GM12878 (cell line): ENCODE results near the gene PNPLA3. TPM values are rescaled to one million over a fixed set of nuclear protein-coding genes. Genes with fewer than 3 reads are reported as not detected.

ENCODE experiments used
- ATAC-seq: fragments of 200-7000 bp; cut with Tn5 transposase; 3 replicates; pipeline ENCODE4 v1.9.1; 2020; ENCODE audit warnings: mild to moderate bottlenecking, moderate library complexity
- BruUV-seq: library from RNA; stranded (reverse); fragments of 400-500 nt; replicated peaks from 2 replicates; lab custom pipeline; 2021; lab: Mats Ljungman, UMichigan
- CTCF ChIA-PET: fragments of 300-600 bp; sonication (Branson Sonifier 250); formaldehyde crosslinking; extraction: SDS; loops from one replicate; lab custom pipeline; 2021; ENCODE audit warnings: inconsistent platforms; lab: Yijun Ruan, JAX
- POLR2A ChIA-PET: fragments of 350-600 bp; formaldehyde crosslinking; extraction: SDS; loops from one replicate; lab custom pipeline; 2021; ENCODE audit warnings: inconsistent platforms; lab: Charles Lee
- RAD21 ChIA-PET: fragments of 300-600 bp; sonication (Branson Sonifier 250); formaldehyde crosslinking; loops from one replicate; lab custom pipeline; 2023; ENCODE audit warnings: antibody characterized with exemption; ENCODE audit not compliant: unreplicated experiment; lab: Charles Lee
- SMC1A ChIA-PET: fragments of 300-600 bp; sonication (Branson Sonifier 250); formaldehyde crosslinking; loops from one replicate; lab custom pipeline; 2023; ENCODE audit not compliant: unreplicated experiment, uncharacterized antibody; lab: Charles Lee
- DNase-seq: peaks from one replicate; pipeline ENCODE4 v3.0.0-alpha.2; 2011; ENCODE audit warnings: low read depth, low spot score
- FAIRE-seq: peaks from 3 replicates; lab custom pipeline; 2011; peaks lifted over from hg19 to GRCh38; lab: Jason Lieb, UNC
- H2AFZ ChIP-seq: 2 replicates; pipeline ENCODE4 v1.6.0; 2011; ENCODE audit warnings: low read depth, low read length, control low read depth; ENCODE audit not compliant: control insufficient read depth
- H3K27ac ChIP-seq: 2 replicates; pipeline ENCODE4 v1.5.1; 2011; ENCODE audit warnings: control low read depth; ENCODE audit not compliant: control insufficient read depth, insufficient read depth
- H3K27me3 ChIP-seq, 2 experiments: replicated peaks in 1 of 2; 2 replicates each; pipeline versions ENCODE4 v1.6.0 to v1.6.1; 2011; ENCODE audit warnings: low read length in 1 of 2; ENCODE audit not compliant: control insufficient read depth in 2 of 2, insufficient read depth in 2 of 2
- H3K36me3 ChIP-seq, 2 experiments: 2 replicates each; pipeline ENCODE4 v1.5.1; 2011; ENCODE audit warnings: low read length in 1 of 2; ENCODE audit not compliant: control insufficient read depth in 2 of 2, insufficient read depth in 2 of 2
- H3K4me1 ChIP-seq: 2 replicates; pipeline ENCODE4 v1.6.1; 2011; ENCODE audit warnings: mild to moderate bottlenecking, low read length, moderate library complexity, mixed read lengths; ENCODE audit not compliant: control insufficient read depth, insufficient read depth
- H3K4me2 ChIP-seq: 2 replicates; pipeline ENCODE4 v1.6.0; 2011; ENCODE audit warnings: control low read depth; ENCODE audit not compliant: control insufficient read depth, insufficient read depth
- H3K4me3 ChIP-seq: fragments of 200-600 bp; sonication (generic); 2 replicates; pipeline ENCODE4 v1.5.1; 2016
- H3K79me2 ChIP-seq: 2 replicates; pipeline ENCODE4 v1.6.0; 2011; ENCODE audit warnings: low read length; ENCODE audit not compliant: control insufficient read depth, insufficient read depth
- H3K9ac ChIP-seq: 2 replicates; pipeline ENCODE4 v1.8.0; 2011; ENCODE audit warnings: low read length, control low read depth, mixed read lengths; ENCODE audit not compliant: control insufficient read depth, insufficient read depth
- H3K9me3 ChIP-seq: replicated peaks from 3 replicates; pipeline ENCODE4 v1.5.1; 2011; ENCODE audit warnings: mild to moderate bottlenecking, low read length; ENCODE audit not compliant: control insufficient read depth, insufficient read depth
- H4K20me1 ChIP-seq: 2 replicates; pipeline ENCODE4 v1.6.0; 2011; ENCODE audit not compliant: control insufficient read depth, insufficient read depth
- EP300 ChIP-seq, 2 experiments: fragments of 150-350 bp in 1 of 2; IDR thresholded peaks; 2 replicates each; pipeline ENCODE4 v1.6.1; 2011 to 2012; ENCODE audit warnings: low read depth in 2 of 2, low read length in 2 of 2, borderline replicate concordance in 1 of 2, improper control_type of control experiment in 1 of 2, inconsistent platforms in 1 of 2; ENCODE audit not compliant: control insufficient read depth in 1 of 2
- GATAD2B ChIP-seq: fragments of 450-650 bp; conservative IDR thresholded peaks from 2 replicates; pipeline ENCODE4 v1.6.1; 2017; ENCODE audit warnings: low read depth, mild to moderate bottlenecking, moderate library complexity
- JUNB ChIP-seq: IDR thresholded peaks from 2 replicates; pipeline ENCODE4 v1.6.1; 2016; ENCODE audit warnings: antibody characterized with exemption, mild to moderate bottlenecking
- RB1 ChIP-seq: fragments of 450-650 bp; formaldehyde crosslinking; IDR thresholded peaks from 2 replicates; pipeline ENCODE4 v1.6.1; 2017; ENCODE audit warnings: mild to moderate bottlenecking, borderline replicate concordance
- TBL1XR1 ChIP-seq: IDR thresholded peaks from 2 replicates; pipeline ENCODE4 v1.6.1; 2012; ENCODE audit warnings: low read depth, low read length, improper control_type of control experiment
- ZBTB33 ChIP-seq: fragments of 450-650 bp; IDR thresholded peaks from 2 replicates; pipeline ENCODE4 v1.6.1; 2017; ENCODE audit warnings: mild to moderate bottlenecking
- WGBS: methylation state at CpG from one replicate; pipeline ENCODE4 v1.1.6; 2016; ENCODE audit warnings: low lambda C conversion rate; ENCODE audit not compliant: insufficient replicate concordance, insufficient coverage; ENCODE audit errors: missing lambda C conversion rate; 5-methylcytosine and 5-hydroxymethylcytosine counted together
- in situ Hi-C: fragments of 300-500 bp; cut with MboI; formaldehyde crosslinking; loops from 9 replicates; pipeline ENCODE4 v1.14.3; 2018; ENCODE audit warnings: mixed read lengths
- intact Hi-C: fragments of 100-400 bp; cut with micrococcal nuclease; formaldehyde crosslinking; loops from one replicate; pipeline ENCODE4 v1.14.2; 2022; ENCODE audit not compliant: unreplicated experiment
- polyA plus RNA-seq, 11 experiments: library from polyadenylated mRNA; depleted of rRNA in 4 of 11; unstranded in 6 of 11; stranded (reverse) in 5 of 11; fragments of >200 nt; fragmentation: Nextera tagmentation in 4 of 11; fragmentation: Illumina TruSeq in 1 of 11; extraction: Ambion mirVana in 4 of 11; extraction: Trizol in 1 of 11; gene quantifications; 1 replicate in 1 of 11; 2 replicates in 10 of 11; pipeline versions ENCODE4 v1.2.1 to v1.2.3, GENCODE V29; 2011 to 2016; ENCODE audit warnings: inconsistent platforms in 2 of 11, missing spikeins in 2 of 11, low read depth in 1 of 11
- total RNA-seq, 4 experiments: library from RNA; depleted of rRNA in 3 of 4; stranded (reverse); fragments of >200 nt in 3 of 4; fragmentation: Illumina TruSeq in 1 of 4; extraction: Trizol in 1 of 4; gene quantifications; 2 replicates each; pipeline versions ENCODE4 v1.2.1 to v1.2.3, GENCODE V29; 2013 to 2021

The PNPLA3 gene
- total and polyA plus RNA-seq, 10 of the 15 experiments (the other 5 are each of a cell fraction or from before 2014, with no cell fraction given): 0.05 to 0.08 TPM; not detected in 8

DNA sequence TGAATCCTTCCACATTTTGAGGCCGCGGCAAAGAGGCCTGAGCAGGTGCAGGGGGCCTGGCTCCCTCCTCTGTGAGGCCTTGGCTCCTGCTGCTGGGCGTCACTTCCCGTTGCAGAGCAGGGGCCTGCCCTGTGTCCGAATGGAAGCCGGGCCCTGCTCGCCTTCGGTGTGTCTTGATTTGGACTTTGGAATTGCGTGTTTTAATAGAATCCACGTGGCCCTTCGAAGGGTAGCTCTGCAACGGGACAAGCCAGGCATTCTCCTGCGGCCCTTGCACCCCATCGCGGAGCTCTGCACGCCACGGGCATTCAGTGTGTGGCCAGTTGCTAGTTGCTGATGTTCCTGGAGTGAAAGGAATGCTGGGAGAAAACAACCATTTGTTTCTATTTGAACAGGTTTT, 57.4 kb downstream of the PNPLA3 start (continued):
- no peak for TF ChIP-seq ZBTB33

- SMC1A ChIA-PET: interaction anchor here (0.7 to 1.3 kb wide), 2 partner anchors 10 to 102 kb away, joined by 4 to 5 read pairs; no protein-coding TSS in a partner anchor
- H4K20me1 ChIP-seq: no peaks in the 10 kb centered on the region; the same call in 1 of the 2 replicates
- CTCF ChIA-PET: interaction anchor here (1.0 kb wide), 2 partner anchors 9 to 102 kb away, joined by 3 to 5 read pairs; no protein-coding TSS in a partner anchor
- H3K4me1 ChIP-seq: no peaks in the 10 kb centered on the region
- no peak overlapping the region for H2AFZ ChIP-seq
- POLR2A ChIA-PET: no interaction called here
- no TSS peak for BruUV-seq
- no peak overlapping the region for H3K9ac ChIP-seq
- DNase-seq (no peak), ATAC-seq (no peak)
- no peak overlapping the region for H3K27ac ChIP-seq
- H3K4me2 ChIP-seq: no peak overlapping the region
- RAD21 ChIA-PET: interaction anchor here (1.0 kb wide), 1 partner anchor 102 kb away, joined by 3 read pairs; no protein-coding TSS in a partner anchor
- in situ Hi-C loops (no loop called here), intact Hi-C loops (no loop called here)
- TF ChIP-seq JUNB (no peak), TBL1XR1 (no peak), GATAD2B (no peak), RB1 (no peak), EP300 (IDR thresholded peaks at IDR 0.05; ENCODE audit: borderline replicate concordance in 1 of 2, control insufficient read depth in 1 of 2, low read depth in 2 of 2, low read length in 2 of 2) (no peak)
- TF ChIP-seq, all 136 proteins: peak for 0
- no peak for FAIRE-seq
- Histone ChIP-seq H3K27me3 (no peaks in the 10 kb centered on the region), H3K79me2 (no peaks in the 10 kb centered on the region), H3K36me3 (peaks cover 22 to 38% of the 10 kb centered on the region in 2 experiments), H3K4me3 (no peak overlapping the region), H3K9me3 (no peaks in the 10 kb centered on the region)
- WGBS: 95% methylated on average over 16 of the region's 16 CpGs
Observed at GRCh38 chr22:43983808-43984207, 60.2 kb downstream of the PNPLA3 start.
